Neural cell (in vitro differentiated cells): Measurements from ENCODE around the gene HERC2. TPM values are rescaled to one million over a fixed set of nuclear protein-coding genes. Genes with fewer than 3 reads are reported as not detected.

ENCODE experiments used
- H2AFZ ChIP-seq: fragments of 200-600, 300-800 bp; sonication (generic), shearing (Covaris generic); 2 replicates; pipeline ENCODE4 v1.6.0; 2014; ENCODE audit warnings: low read depth, mild to moderate bottlenecking, antibody characterized with exemption, low read length, moderate library complexity
- H3F3A ChIP-seq: fragments of 200-600 bp; shearing (Covaris generic); 2 replicates; pipeline ENCODE4 v1.6.1; 2016; ENCODE audit warnings: mild to moderate bottlenecking, moderate library complexity, mixed read lengths, antibody characterized with exemption, low read length; ENCODE audit not compliant: insufficient read depth, poor library complexity, severe bottlenecking
- H3K27ac ChIP-seq: fragments of 200-600, 300-800 bp; sonication (generic), shearing (Covaris generic); 2 replicates; pipeline ENCODE4 v1.5.1; 2014; ENCODE audit warnings: mild to moderate bottlenecking, low read length, moderate library complexity
- H3K27me3 ChIP-seq: fragments of 300-800, 200-600 bp; sonication (generic), shearing (Covaris generic); 2 replicates; pipeline ENCODE4 v1.6.0; 2014; ENCODE audit warnings: mild to moderate bottlenecking, low read depth, low read length, moderate library complexity; ENCODE audit not compliant: insufficient read depth
- H3K36me3 ChIP-seq: fragments of 300-800, 200-600 bp; sonication (generic), shearing (Covaris generic); 2 replicates; pipeline ENCODE4 v1.5.1; 2014; ENCODE audit warnings: mild to moderate bottlenecking, antibody characterized with exemption, low read length, moderate library complexity; ENCODE audit not compliant: insufficient read depth
- H3K4me2 ChIP-seq: fragments of 300-800, 200-600 bp; sonication (generic), shearing (Covaris generic); 2 replicates; pipeline ENCODE4 v1.6.0; 2014; ENCODE audit warnings: mild to moderate bottlenecking, low read length
- H3K4me3 ChIP-seq: fragments of 300-800, 200-600 bp; sonication (generic), shearing (Covaris generic); 2 replicates; pipeline ENCODE4 v1.5.1; 2014; ENCODE audit warnings: mild to moderate bottlenecking, low read length, moderate library complexity
- H3K79me2 ChIP-seq: fragments of 200-600 bp; shearing (Covaris generic); replicated peaks from 2 replicates; pipeline ENCODE4 v1.6.0; 2014; ENCODE audit warnings: mild to moderate bottlenecking, low read length, moderate library complexity; ENCODE audit not compliant: insufficient read depth
- H3K9ac ChIP-seq: fragments of 300-800, 200-600 bp; sonication (generic), shearing (Covaris generic); 2 replicates; pipeline ENCODE4 v1.6.1; 2016; ENCODE audit warnings: mild to moderate bottlenecking, low read length, mixed read lengths
- H3K9me2 ChIP-seq: fragments of 200-600 bp; shearing (Covaris generic); 2 replicates; pipeline ENCODE4 v1.6.1; 2016; ENCODE audit warnings: mild to moderate bottlenecking, low read length, mixed read lengths; ENCODE audit not compliant: insufficient read depth
- H3K9me3 ChIP-seq: fragments of 200-600, 300-800 bp; sonication (generic), shearing (Covaris generic); 2 replicates; pipeline ENCODE4 v1.6.1; 2016; ENCODE audit warnings: mild to moderate bottlenecking, mixed run types, low read length, moderate library complexity, mixed read lengths
- H4K20me1 ChIP-seq: fragments of 200-600 bp; shearing (Covaris generic); 2 replicates; pipeline ENCODE4 v1.6.1; 2016; ENCODE audit warnings: mild to moderate bottlenecking, mixed run types; ENCODE audit not compliant: insufficient read depth
- CTCF ChIP-seq: fragments of 450-650 bp; IDR thresholded peaks from 2 replicates; pipeline ENCODE4 v1.5.1; 2014; ENCODE audit warnings: antibody characterized with exemption, mild to moderate bottlenecking, moderate library complexity; ENCODE audit not compliant: poor library complexity, severe bottlenecking
- EP300 ChIP-seq: fragments of 450-650 bp; conservative IDR thresholded peaks from 2 replicates; pipeline ENCODE4 v1.6.1; 2014; ENCODE audit warnings: antibody characterized with exemption, mild to moderate bottlenecking, moderate library complexity; ENCODE audit not compliant: poor library complexity, severe bottlenecking
- EZH2 ChIP-seq: fragments of 200-600, 300-800 bp; shearing (Covaris generic), sonication (generic); IDR thresholded peaks from 2 replicates; pipeline ENCODE4 v1.6.1; 2014; ENCODE audit warnings: antibody characterized with exemption, low read length, borderline replicate concordance, mild to moderate bottlenecking; ENCODE audit not compliant: insufficient read depth, poor library complexity, severe bottlenecking
- MXI1 ChIP-seq: fragments of 450-650 bp; conservative IDR thresholded peaks from 2 replicates; pipeline ENCODE4 v1.6.1; 2014; ENCODE audit warnings: antibody characterized with exemption, mild to moderate bottlenecking; ENCODE audit not compliant: poor library complexity, severe bottlenecking
- POLR2AphosphoS5 ChIP-seq: IDR thresholded peaks from 2 replicates; pipeline ENCODE4 v1.6.1; 2012
- RAD21 ChIP-seq: fragments of 450-650 bp; conservative IDR thresholded peaks from 2 replicates; pipeline ENCODE4 v1.6.1; 2014; ENCODE audit warnings: antibody characterized with exemption, mild to moderate bottlenecking, moderate library complexity
- REST ChIP-seq: IDR thresholded peaks from 2 replicates; pipeline ENCODE4 v1.6.1; 2012; ENCODE audit warnings: borderline replicate concordance
- SMC3 ChIP-seq: fragments of 450-650 bp; conservative IDR thresholded peaks from 2 replicates; pipeline ENCODE4 v1.6.1; 2014; ENCODE audit warnings: antibody characterized with exemption, mild to moderate bottlenecking, moderate library complexity; ENCODE audit not compliant: poor library complexity
- TAF1 ChIP-seq: IDR thresholded peaks from 2 replicates; pipeline ENCODE4 v1.6.1; 2012; ENCODE audit warnings: low read depth
- polyA plus RNA-seq: library from polyadenylated mRNA; depleted of rRNA; stranded (reverse); fragments of >200 nt; gene quantifications from 2 replicates; pipeline ENCODE4 v1.2.3, GENCODE V29; 2014

HERC2 gene
- polyA plus RNA-seq, 1 donor from 2014 or later: 47.3 TPM

- Histone ChIP-seq H4K20me1 (no peaks in the 10 kb centered on the region), H3K9me3 (no peaks in the 10 kb centered on the region), H2AFZ (no peak overlapping the region), H3K4me2 (no peak overlapping the region), H3K27ac (no peak overlapping the region), H3K27me3 (no peaks in the 10 kb centered on the region), H3F3A (no peaks in the 10 kb centered on the region), H3K79me2 (no peaks in the 10 kb centered on the region), H3K4me3 (no peak overlapping the region), H3K9me2 (no peaks in the 10 kb centered on the region), H3K36me3 (peaks cover 18% of the 10 kb centered on the region), H3K9ac (no peak overlapping the region)
- TF ChIP-seq TAF1 (no peak), RAD21 (no peak), EP300 (no peak), REST (no peak), CTCF (no peak), SMC3 (no peak), POLR2AphosphoS5 (no peak)
Measured at GRCh38 chr15:28182216-28182615, 139.8 kb downstream of the HERC2 start.

- Histone ChIP-seq H3K36me3 (peaks cover 18% of the 10 kb centered on the region), H3K9ac (no peak overlapping the region), H4K20me1 (no peaks in the 10 kb centered on the region), H3F3A (no peaks in the 10 kb centered on the region), H3K4me2 (no peak overlapping the region), H3K27me3 (no peaks in the 10 kb centered on the region), H3K79me2 (no peaks in the 10 kb centered on the region), H3K9me3 (no peaks in the 10 kb centered on the region), H3K9me2 (no peaks in the 10 kb centered on the region), H2AFZ (no peak overlapping the region), H3K4me3 (no peak overlapping the region), H3K27ac (no peak overlapping the region)
- TF ChIP-seq MXI1: no peak
- TF ChIP-seq EZH2: no peak
- TF ChIP-seq POLR2AphosphoS5: no peak
- TF ChIP-seq CTCF: no peak
- TF ChIP-seq RAD21: no peak
- no peak for TF ChIP-seq TAF1
- no peak for TF ChIP-seq EP300
- TF ChIP-seq REST: no peak
- TF ChIP-seq SMC3: no peak
Measured at GRCh38 chr15:28181366-28181765, 140.6 kb downstream of the HERC2 start.
